Esophagus squamous epithelium (tissue), 4 donors: ENCODE measurements around the gene KIF26B.

ENCODE experiments used
- POLR2A ChIP-seq, 4 donors: fragments of 450-650 bp; IDR thresholded peaks; one replicate each; pipeline ENCODE4 v1.6.1; 2017; ENCODE audit warnings: antibody characterized with exemption in 4 of 4, mild to moderate bottlenecking in 4 of 4, moderate library complexity in 3 of 4
- TF ChIP-seq, protein P1 (sequence below), 6 experiments: fragments of 450-650 bp in 4 of 6; fragments of 200-600 bp in 2 of 6; sonication (generic) in 2 of 6; IDR thresholded peaks; one replicate each; pipeline ENCODE4 v1.5.1; 2016 to 2019; ENCODE audit warnings: antibody characterized with exemption in 6 of 6, mild to moderate bottlenecking in 4 of 6, moderate library complexity in 4 of 6

DNA sequence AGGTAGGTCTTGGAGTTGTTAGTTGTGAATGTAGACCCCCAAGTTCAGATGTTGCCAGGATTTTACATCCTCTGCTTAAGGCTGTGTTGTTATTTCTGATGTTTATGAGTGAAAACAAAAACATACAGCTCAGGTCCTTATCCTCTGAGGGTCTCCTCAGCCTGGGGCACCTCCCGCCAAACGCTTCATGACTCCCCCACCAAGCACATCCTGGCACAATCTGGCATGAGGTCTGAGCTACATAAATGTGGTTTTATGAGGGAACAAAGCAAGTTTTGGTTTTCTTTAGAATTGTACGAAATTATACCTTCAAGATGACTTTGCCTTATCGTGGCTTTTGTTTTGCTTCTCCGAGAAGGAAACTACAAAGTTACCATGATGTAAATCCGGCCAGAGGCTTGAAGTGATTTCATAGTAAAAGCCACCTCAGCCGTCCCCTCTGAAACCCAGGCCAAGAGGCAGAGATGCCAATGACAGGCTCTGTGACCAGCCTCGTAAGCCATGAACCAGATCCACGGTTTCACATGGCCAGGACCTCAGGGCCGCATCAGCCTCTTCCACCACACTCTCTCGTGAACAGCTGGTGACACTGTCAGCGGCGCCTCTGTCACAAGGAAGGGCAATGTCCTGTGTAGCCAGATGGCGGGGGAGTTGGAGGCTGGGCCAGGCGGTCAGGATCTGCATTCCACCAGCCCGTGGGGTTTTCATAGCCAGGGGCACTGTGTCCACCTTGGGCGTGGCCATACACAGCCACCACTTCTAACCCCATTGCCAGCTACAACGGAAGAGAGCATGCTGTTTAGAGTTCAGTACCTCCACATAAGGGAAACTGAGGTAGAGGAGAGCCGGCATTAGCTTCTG lies 199.4 kb downstream of the KIF26B start:
- TF ChIP-seq, protein P1, sequence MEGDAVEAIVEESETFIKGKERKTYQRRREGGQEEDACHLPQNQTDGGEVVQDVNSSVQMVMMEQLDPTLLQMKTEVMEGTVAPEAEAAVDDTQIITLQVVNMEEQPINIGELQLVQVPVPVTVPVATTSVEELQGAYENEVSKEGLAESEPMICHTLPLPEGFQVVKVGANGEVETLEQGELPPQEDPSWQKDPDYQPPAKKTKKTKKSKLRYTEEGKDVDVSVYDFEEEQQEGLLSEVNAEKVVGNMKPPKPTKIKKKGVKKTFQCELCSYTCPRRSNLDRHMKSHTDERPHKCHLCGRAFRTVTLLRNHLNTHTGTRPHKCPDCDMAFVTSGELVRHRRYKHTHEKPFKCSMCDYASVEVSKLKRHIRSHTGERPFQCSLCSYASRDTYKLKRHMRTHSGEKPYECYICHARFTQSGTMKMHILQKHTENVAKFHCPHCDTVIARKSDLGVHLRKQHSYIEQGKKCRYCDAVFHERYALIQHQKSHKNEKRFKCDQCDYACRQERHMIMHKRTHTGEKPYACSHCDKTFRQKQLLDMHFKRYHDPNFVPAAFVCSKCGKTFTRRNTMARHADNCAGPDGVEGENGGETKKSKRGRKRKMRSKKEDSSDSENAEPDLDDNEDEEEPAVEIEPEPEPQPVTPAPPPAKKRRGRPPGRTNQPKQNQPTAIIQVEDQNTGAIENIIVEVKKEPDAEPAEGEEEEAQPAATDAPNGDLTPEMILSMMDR (IDR thresholded peaks at IDR 0.05) = no peak
- no peak for TF ChIP-seq POLR2A (IDR thresholded peaks at IDR 0.05)
